ENCODE results near the gene FANK1. TPM values are rescaled to one million over a fixed set of nuclear protein-coding genes. Genes with fewer than 3 reads are reported as not detected.

FANK1 gene
- polyA plus RNA-seq, 2 of the 4 experiments (the other 2 are of a cell fraction), result 4.1 to 5.3 TPM

- H3K4me2 ChIP-seq, result no peak overlapping the region
- CTCF ChIA-PET, result interaction anchor here (0.6 to 1.6 kb wide), 4 partner anchors 8 to 245 kb away, joined by 3 to 4 read pairs (median 4); no protein-coding TSS in a partner anchor
- POLR2A ChIA-PET, result no interaction called here
- ATAC-seq (no peak), FAIRE-seq (no peak), DNase-seq (ENCODE audit: low read depth in 1 of 2, low spot score in 1 of 2) (no peak)
- no peak overlapping the region for H3K4me3 ChIP-seq
- H3K9me3 ChIP-seq, result no peaks in the 10 kb centered on the region
- 82% methylated on average over 8 of the region's 8 CpGs for WGBS (ENCODE audit: missing lambda C conversion rate)
- H3K27ac ChIP-seq, result no peak overlapping the region
- H3K4me1 ChIP-seq, result peaks cover 10% of the 10 kb centered on the region
- no peak for TF ChIP-seq NPAS2 (CRISPR knock-in tag; IDR thresholded peaks at IDR 0.05; ENCODE audit: borderline replicate concordance)
- TF ChIP-seq EP300 (IDR thresholded peaks at IDR 0.05), result no peak
Measured at GRCh38 chr10:126004752-126005151, 108.4 kb downstream of the FANK1 start.

GRCh38 chr10:126006264-126006663, 109.9 kb downstream of the FANK1 start:
- H3K27ac ChIP-seq, result no peak overlapping the region
- ChIA-PET POLR2A (no interaction called here), CTCF (no interaction called here)
- H3K4me1 ChIP-seq, result peaks cover 7% of the 10 kb centered on the region
- WGBS (ENCODE audit: missing lambda C conversion rate), result 71% methylated on average over 5 of the region's 5 CpGs
- no peak for ATAC-seq
- no peak overlapping the region for H3K4me2 ChIP-seq
- peaks cover 7% of the 10 kb centered on the region; the same call in 2 of the 3 replicates for H3K9me3 ChIP-seq
- no peak for FAIRE-seq
- no peak overlapping the region for H3K4me3 ChIP-seq
- DNase-seq (ENCODE audit: low read depth in 1 of 2, low spot score in 1 of 2), result no peak
- TF ChIP-seq FOSL2 (IDR thresholded peaks at IDR 0.05) (no peak), FOSL2 (CRISPR knock-in tag; IDR thresholded peaks at IDR 0.05) (no peak), PHF8 (IDR thresholded peaks at IDR 0.05; ENCODE audit: borderline replicate concordance, low read depth) (no peak), SREBF2 (IDR thresholded peaks at IDR 0.05) (no peak)

- no peak for FAIRE-seq
- Histone ChIP-seq H3K4me2 (no peak overlapping the region), H3K9me3 (peaks cover 7% of the 10 kb centered on the region; the same call in 2 of the 3 replicates), H3K4me3 (no peak overlapping the region), H3K4me1 (peaks cover 1% of the 10 kb centered on the region; the same call in 1 of the 3 replicates), H3K27ac (no peak overlapping the region)
- TF ChIP-seq ZNF302 (CRISPR knock-in tag; IDR thresholded peaks at IDR 0.05) (no peak), USF2 (IDR thresholded peaks at IDR 0.05) (no peak), ZFP36 (IDR thresholded peaks at IDR 0.05; ENCODE audit: borderline replicate concordance, partially characterized antibody) (no peak), CBX8 (IDR thresholded peaks at IDR 0.05) (no peak), ZSCAN20 (CRISPR knock-in tag; IDR thresholded peaks at IDR 0.05) (no peak), CEBPB (IDR thresholded peaks at IDR 0.05) (no peak), HEYL (CRISPR knock-in tag; IDR thresholded peaks at IDR 0.05) (no peak), KDM5A (IDR thresholded peaks at IDR 0.05) (no peak), ZC3H11A (IDR thresholded peaks at IDR 0.05) (no peak), BHLHE40 (IDR thresholded peaks at IDR 0.05; ENCODE audit: low read depth, low read length) (no peak), HES2 (IDR thresholded peaks at IDR 0.05) (no peak), HOXB5 (CRISPR knock-in tag; IDR thresholded peaks at IDR 0.05) (no peak), MYC (IDR thresholded peaks at IDR 0.05; ENCODE audit: borderline replicate concordance, low read length) (no peak), RFX5 (IDR thresholded peaks at IDR 0.05) (no peak), RNF2 (IDR thresholded peaks at IDR 0.05; ENCODE audit: borderline replicate concordance, low read depth) (no peak), BCL3 (IDR thresholded peaks at IDR 0.05) (no peak), POLR2AphosphoS2 (conservative IDR thresholded peaks at IDR 0.05; ENCODE audit: low read length) (no peak), NPAS2 (CRISPR knock-in tag; IDR thresholded peaks at IDR 0.05; ENCODE audit: borderline replicate concordance) (no peak), EP300 (IDR thresholded peaks at IDR 0.05) (no peak)
- whole genome bisulfite sequencing (ENCODE audit: missing lambda C conversion rate), result 73% methylated on average over 2 of the region's 2 CpGs
- ChIA-PET POLR2A (no interaction called here), CTCF (no interaction called here)
- DNase-seq (ENCODE audit: low read depth in 1 of 2, low spot score in 1 of 2), result no peak
- no peak for ATAC-seq
Measured at GRCh38 chr10:126006906-126007305, 110.5 kb downstream of the FANK1 start.
